Mammary epithelial cell (primary cell): ENCODE data around the gene SAMD5.

Experiments
- CTCF ChIP-seq, 2 donors: IDR thresholded peaks in 1 of 2; conservative IDR thresholded peaks in 1 of 2; 2 replicates each; pipeline ENCODE4 v1.5.1; 2011 to 2012; ENCODE audit warnings: inconsistent platforms in 2 of 2, low read length in 2 of 2, mild to moderate bottlenecking in 2 of 2, control low read depth in 1 of 2, low read depth in 1 of 2; ENCODE audit not compliant: insufficient read depth in 1 of 2; ENCODE audit errors: extremely low read depth in 1 of 2
- EZH2 ChIP-seq: IDR thresholded peaks from 2 replicates; pipeline ENCODE4 v1.6.1; 2012; ENCODE audit warnings: low read length, inconsistent platforms, borderline replicate concordance

GRCh38 chr6:147585256-147585655 is 76.8 kb downstream of the SAMD5 start:
- TF ChIP-seq EZH2 (no peak), CTCF (conservative IDR thresholded peaks at IDR 0.05 in 1 of 2, IDR thresholded peaks at IDR 0.05 in 1 of 2; ENCODE audit: extremely low read depth in 1 of 2, insufficient read depth in 1 of 2, low read depth in 1 of 2, low read length in 2 of 2) (no peak)
